T-cell (primary cell): ENCODE results near the gene PVALB. TPM values are rescaled to one million over a fixed set of nuclear protein-coding genes. Genes with fewer than 3 reads are reported as not detected.

ENCODE experiments used
- ATAC-seq, 4 experiments: fragments of 200-7000 bp in 3 of 4; fragments of 150-1000 bp in 1 of 4; cut with Tn5 transposase; replicated peaks in 1 of 4; 1 replicate in 3 of 4; 2 replicates in 1 of 4; pipeline ENCODE4 v1.10.0; 2021; ENCODE audit warnings: moderate library complexity in 3 of 4, mild to moderate bottlenecking in 2 of 4, moderate number of reproducible peaks in 1 of 4
- CTCF ChIA-PET, 2 donors: fragments of 300-600 bp; sonication (Branson Sonifier 250); formaldehyde crosslinking; loops; one replicate each; lab custom pipeline; 2022; ENCODE audit warnings: antibody characterized with exemption in 2 of 2; lab: Charles Lee
- POLR2A ChIA-PET, 2 donors: fragments of 300-600 bp; sonication (Branson Sonifier 250); formaldehyde crosslinking; loops; one replicate each; lab custom pipeline; 2022; ENCODE audit warnings: antibody characterized with exemption in 2 of 2; lab: Charles Lee
- DNase-seq, 35 experiments: peaks; one replicate each; pipeline versions ENCODE4 v3.0.0 to v3.0.0-alpha.2; 2013 to 2023
- H3K27ac ChIP-seq: one replicate; pipeline ENCODE4 v1.5.1; 2013; ENCODE audit warnings: low read length
- H3K27me3 ChIP-seq, 2 experiments: replicated peaks in 1 of 2; 1 replicate in 1 of 2; 2 replicates in 1 of 2; pipeline versions ENCODE4 v1.6.1 to v1.7.0; 2013; ENCODE audit warnings: low read length in 1 of 2, mixed read lengths in 1 of 2; ENCODE audit not compliant: control insufficient read depth in 2 of 2, insufficient read depth in 2 of 2; ENCODE audit errors: extremely low read depth in 1 of 2
- H3K36me3 ChIP-seq, 2 donors: 1 replicate in 1 of 2; 2 replicates in 1 of 2; pipeline versions ENCODE4 v1.6.1 to v1.7.0; 2013; ENCODE audit warnings: low read length in 1 of 2; ENCODE audit not compliant: control insufficient read depth in 2 of 2, insufficient read depth in 1 of 2; ENCODE audit errors: extremely low read depth in 1 of 2
- H3K4me1 ChIP-seq, 2 experiments: 1 replicate in 1 of 2; 2 replicates in 1 of 2; pipeline versions ENCODE4 v1.6.1 to v1.7.0; 2013; ENCODE audit warnings: low read length in 2 of 2, mixed read lengths in 1 of 2; ENCODE audit not compliant: insufficient read depth in 2 of 2, control insufficient read depth in 1 of 2; ENCODE audit errors: extremely low read depth in 1 of 2
- H3K4me3 ChIP-seq, 2 donors: 1 replicate in 1 of 2; 2 replicates in 1 of 2; pipeline versions ENCODE4 v1.5.1 to v1.7.0; 2013; ENCODE audit warnings: mild to moderate bottlenecking in 2 of 2, low read length in 1 of 2, moderate library complexity in 1 of 2; ENCODE audit not compliant: control insufficient read depth in 1 of 2; ENCODE audit errors: extremely low read depth in 1 of 2
- H3K9me3 ChIP-seq: 2 replicates; pipeline ENCODE4 v1.7.0; 2013
- H3K27ac Mint-ChIP-seq, 2 donors: one replicate each; pipeline ENCODE4 v1.8.0; 2020 to 2021; ENCODE audit warnings: mild to moderate bottlenecking in 2 of 2, mixed read lengths in 2 of 2
- H3K27me3 Mint-ChIP-seq, 2 donors: one replicate each; pipeline ENCODE4 v1.8.0; 2021 to 2022; ENCODE audit warnings: mixed read lengths in 2 of 2
- H3K36me3 Mint-ChIP-seq: one replicate; pipeline ENCODE4 v1.8.0; 2021; ENCODE audit warnings: mixed read lengths
- H3K4me1 Mint-ChIP-seq, 3 donors: one replicate each; pipeline ENCODE4 v1.8.0; 2020 to 2022; ENCODE audit warnings: mixed read lengths in 3 of 3, mild to moderate bottlenecking in 1 of 3
- H3K4me3 Mint-ChIP-seq, 3 donors: one replicate each; pipeline ENCODE4 v1.8.0; 2020 to 2022; ENCODE audit warnings: mild to moderate bottlenecking in 3 of 3, mixed read lengths in 3 of 3, moderate library complexity in 3 of 3
- H3K9me3 Mint-ChIP-seq, 3 donors: one replicate each; pipeline ENCODE4 v1.8.0; 2020 to 2022; ENCODE audit warnings: mixed read lengths in 3 of 3
- WGBS: methylation state at CpG from one replicate; pipeline ENCODE4 v1.1.5; 2013; ENCODE audit warnings: missing lambda C conversion rate; ENCODE audit not compliant: insufficient coverage; 5-methylcytosine and 5-hydroxymethylcytosine counted together
- total RNA-seq, 35 experiments: library from RNA in 6 of 35; stranded (reverse) in 6 of 35; fragments of 120-200 nt in 1 of 35; gene quantifications; one replicate each; pipeline versions ENCODE4 v1.2.1 to v1.2.4 and lab custom pipeline; 2013 to 2026

PVALB gene
- total RNA-seq, 5 donors from 2014 or later (not counting 1 experiment from before 2014, with no cell fraction given) = not detected

DNA sequence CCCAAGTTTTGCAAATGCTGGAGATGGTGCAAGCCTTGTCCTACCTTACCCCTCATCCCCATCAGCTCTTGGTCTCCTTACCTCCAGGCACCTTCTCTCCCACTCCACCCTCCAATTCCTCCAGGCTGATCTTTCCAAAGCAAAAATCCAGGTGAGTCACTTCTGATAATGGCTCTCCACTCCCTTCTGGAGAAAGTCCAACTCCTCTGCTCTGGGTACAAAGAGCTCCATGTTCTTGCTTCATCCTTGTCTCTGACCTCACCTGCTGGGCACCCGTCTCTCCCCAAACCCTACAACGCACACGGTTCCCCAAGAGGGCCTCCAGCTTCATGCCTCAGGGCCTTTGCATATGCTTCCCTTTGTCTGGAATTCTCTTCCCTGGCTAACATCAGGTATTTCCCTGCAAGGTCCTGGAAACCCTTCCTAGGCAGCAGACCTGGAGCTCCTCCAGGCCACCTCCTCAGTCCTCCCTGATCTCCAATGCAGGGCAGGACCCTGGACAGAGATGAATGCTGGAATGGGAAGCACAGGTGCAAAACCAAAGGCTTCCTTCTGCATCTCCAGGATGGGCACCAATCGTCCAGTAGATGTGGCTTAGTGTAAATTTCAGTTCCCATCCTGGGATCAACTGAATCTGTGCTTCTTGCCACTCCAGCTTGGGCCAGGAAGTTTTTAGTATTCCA lies 63.6 kb downstream of the PVALB start:
- ChIA-PET POLR2A (no interaction called here), CTCF (no interaction called here)
- H3K27me3 Mint-ChIP-seq = peaks cover 15 to 29% of the 10 kb centered on the region in 2 donors
- H3K36me3 ChIP-seq = no peaks in the 10 kb centered on the region
- no peak overlapping the region for H3K27ac Mint-ChIP-seq
- no peak overlapping the region for H3K27ac ChIP-seq
- H3K4me1 ChIP-seq = peaks cover 0 to 12% of the 10 kb centered on the region in 2 experiments
- H3K9me3 ChIP-seq = no peaks in the 10 kb centered on the region
- ATAC-seq (no peak), DNase-seq (no peak)
- no peaks in the 10 kb centered on the region for H3K36me3 Mint-ChIP-seq
- no peaks in the 10 kb centered on the region for H3K9me3 Mint-ChIP-seq
- no peak overlapping the region for H3K4me3 ChIP-seq
- H3K27me3 ChIP-seq = peaks cover 0 to 29% of the 10 kb centered on the region in 2 experiments
- 69% methylated on average over 3 of the region's 4 CpGs for WGBS
- H3K4me1 Mint-ChIP-seq = peaks cover 5 to 11% (median 7%) of the 10 kb centered on the region in 3 donors
- H3K4me3 Mint-ChIP-seq = no peak overlapping the region

Other genes starting within 250 kb of the PVALB start
- not detected for gene CACNG2, start 113.3 kb downstream of the PVALB start, total RNA-seq
- 10 to 100 TPM; 19.1 to 34.5 (median 32.0) TPM for gene IFT27, start 40.9 kb downstream of the PVALB start, total RNA-seq
- gene NCF4, start 44.0 kb upstream of the PVALB start, total RNA-seq = 10 to 100 TPM in 4 of 5 donors, 1 to 10 TPM in 1; 8.0 to 23.6 (median 15.9) TPM
- 1 to 10 TPM; 3.4 to 6.0 (median 4.1) TPM for gene CSF2RB, start 96.6 kb upstream of the PVALB start, total RNA-seq
- 1 to 10 TPM in 3 of 5 donors, under 1 TPM in 2; 0.61 to 2.2 (median 1.0) TPM for gene TST, start 202.4 kb upstream of the PVALB start, total RNA-seq
- 10 to 100 TPM in 1 of 5 donors, 1 to 10 TPM in 4; 2.4 to 10.7 (median 7.1) TPM for gene MPST, start 202.7 kb upstream of the PVALB start, total RNA-seq
- 10 to 100 TPM; 24.0 to 36.2 (median 35.1) TPM for gene KCTD17, start 234.7 kb upstream of the PVALB start, total RNA-seq